GM12873 (cell line): Measurements from ENCODE around the gene USP4.

Experiments
- CTCF ChIP-seq: IDR thresholded peaks from 2 replicates; pipeline ENCODE4 v1.5.1; 2012; ENCODE audit warnings: low read depth, mild to moderate bottlenecking, moderate library complexity, low read length, control low read depth; ENCODE audit not compliant: insufficient read depth; ENCODE audit errors: missing control alignments

Gene USP4

DNA sequence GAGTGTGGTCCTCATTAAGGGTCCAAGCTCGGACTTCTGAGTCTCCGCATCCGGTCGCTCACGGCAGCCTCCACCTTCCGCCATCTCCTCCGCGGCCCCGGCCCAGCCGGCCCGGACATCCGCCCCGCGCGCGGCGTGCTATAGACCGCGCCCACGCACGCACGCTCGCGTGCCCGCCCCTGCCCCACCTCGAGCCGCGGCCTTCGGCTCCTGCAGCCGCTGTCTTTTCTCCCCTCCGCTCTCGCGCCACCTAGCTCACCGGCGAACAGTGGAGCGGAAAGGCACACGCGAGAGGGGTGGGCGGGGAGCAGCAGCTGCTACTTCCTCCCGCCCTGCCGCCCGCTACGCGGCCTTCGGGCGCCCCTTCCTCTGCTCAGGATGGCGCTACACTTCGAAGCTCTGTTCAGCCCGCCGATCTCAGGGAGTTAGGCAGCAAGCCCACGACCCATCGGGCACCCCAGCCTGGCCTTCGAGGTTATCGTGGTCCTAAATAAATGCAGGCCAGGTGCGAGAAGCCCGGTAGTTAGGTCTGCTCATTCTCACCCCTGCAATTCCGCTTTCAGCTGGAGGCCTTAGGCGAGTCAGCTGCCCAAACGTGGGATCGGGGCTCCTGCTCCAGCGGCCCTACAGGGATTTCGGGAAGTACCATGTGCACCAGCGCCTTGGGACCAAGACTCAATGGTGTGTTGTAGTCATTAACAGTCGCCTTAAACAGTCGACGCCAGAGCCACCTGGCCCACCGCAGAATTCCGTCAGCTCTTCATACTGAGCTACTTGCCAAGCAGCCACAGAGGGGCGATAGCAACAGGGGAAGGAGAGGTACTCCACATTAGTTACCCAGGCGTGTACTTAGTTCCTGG is at the start of gene USP4:
USP4 (minus strand) TSS at position 113 of the 860 bp plus-strand sequence; CDS start at position 84, 29 bp downstream.
- peak; percentile 69 for TF ChIP-seq CTCF

- no peak for TF ChIP-seq CTCF
These were observed 49.4 kb upstream of the USP4 start for GRCh38 chr3:49389297-49389696.

DNA sequence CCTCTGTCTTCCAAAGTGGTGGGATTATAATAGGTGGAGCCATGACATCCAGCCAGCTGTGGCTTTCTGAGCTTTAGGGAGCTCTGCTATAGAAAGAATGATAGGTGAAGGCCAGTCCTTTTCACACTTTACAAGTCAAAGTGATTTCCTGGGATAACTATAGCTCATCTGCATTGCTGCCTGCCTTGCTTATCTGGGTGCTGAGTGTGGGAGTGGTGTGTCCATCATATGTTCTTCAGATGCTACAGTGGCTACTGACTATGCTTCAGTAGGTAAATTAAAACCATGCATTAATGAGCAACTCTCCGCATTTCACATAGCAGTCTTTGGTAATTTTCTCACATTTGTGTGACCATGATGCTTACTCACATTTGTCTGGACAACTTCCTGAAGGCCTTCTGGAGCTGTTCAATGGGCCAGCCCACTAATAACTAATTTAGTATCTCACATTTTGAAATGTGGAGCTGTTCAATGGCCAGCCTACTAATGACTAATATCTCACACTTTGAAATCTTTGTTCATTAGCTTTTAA is 48.5 kb upstream of the USP4 start:
- TF ChIP-seq CTCF = no peak

GRCh38 chr3:49387721-49388120 is 47.9 kb upstream of the USP4 start:
- no peak for TF ChIP-seq CTCF

DNA sequence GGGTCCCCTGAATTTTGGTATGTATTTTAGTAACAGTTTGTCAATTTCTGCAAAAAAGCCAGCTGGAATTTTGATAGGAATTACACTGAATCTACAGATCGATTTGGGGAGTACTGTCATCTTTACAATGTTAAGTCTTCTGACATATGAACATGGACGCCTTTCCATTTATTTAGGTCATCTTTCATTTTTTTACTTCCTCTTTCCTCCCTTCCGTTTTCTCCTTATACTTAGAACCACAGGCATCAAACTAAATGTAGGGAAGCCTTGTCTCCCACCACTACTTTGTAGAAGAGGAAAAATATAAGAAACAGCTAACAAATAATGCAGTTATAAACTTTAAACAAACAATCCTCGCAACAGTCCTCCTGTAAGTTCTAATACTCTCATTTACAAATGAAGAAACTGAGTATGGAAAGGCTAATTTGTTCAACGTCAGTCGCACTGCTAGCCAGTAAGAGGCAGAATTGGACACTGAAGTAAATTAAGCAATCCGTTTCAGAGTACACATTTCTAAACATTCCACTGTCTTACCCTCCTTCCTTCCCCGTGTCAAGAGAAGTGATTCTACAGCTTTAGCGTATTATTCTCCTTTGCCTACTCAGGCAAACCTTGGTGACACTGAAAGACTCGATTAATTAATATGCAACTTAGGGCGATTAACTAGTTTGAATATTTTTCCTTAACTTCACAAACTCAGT is 46.4 kb upstream of the USP4 start:
- no peak for TF ChIP-seq CTCF

- TF ChIP-seq CTCF = no peak
These were observed 45.8 kb upstream of the USP4 start for GRCh38 chr3:49385617-49386016.

DNA sequence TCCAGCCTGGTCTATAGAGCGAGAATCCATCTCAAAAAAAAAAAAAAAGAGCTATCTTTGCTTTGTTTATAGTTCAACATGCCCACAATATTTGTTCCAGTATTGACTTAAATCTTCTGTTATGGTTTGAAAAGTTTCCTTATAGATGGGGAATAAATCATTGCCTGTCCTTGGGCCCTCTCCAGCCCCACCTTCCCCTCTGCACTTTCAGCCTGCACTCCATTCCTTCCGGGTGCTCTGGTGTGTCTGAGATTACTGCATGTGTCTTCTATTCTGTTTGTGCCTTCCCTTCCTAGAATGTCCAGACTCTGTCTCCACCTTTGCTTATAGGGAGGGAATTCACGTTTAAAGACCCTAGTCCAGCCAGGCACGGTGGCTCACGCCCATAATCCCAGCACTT is 43.5 kb upstream of the USP4 start:
- no peak for TF ChIP-seq CTCF
